Measurements from ENCODE around the gene ATXN7L1. TPM values are rescaled to one million over a fixed set of nuclear protein-coding genes. Genes with fewer than 3 reads are reported as not detected.

ATXN7L1 gene
- total RNA-seq, 3 donors from 2014 or later: 19.7 to 29.5 (median 26.0) TPM

DNA sequence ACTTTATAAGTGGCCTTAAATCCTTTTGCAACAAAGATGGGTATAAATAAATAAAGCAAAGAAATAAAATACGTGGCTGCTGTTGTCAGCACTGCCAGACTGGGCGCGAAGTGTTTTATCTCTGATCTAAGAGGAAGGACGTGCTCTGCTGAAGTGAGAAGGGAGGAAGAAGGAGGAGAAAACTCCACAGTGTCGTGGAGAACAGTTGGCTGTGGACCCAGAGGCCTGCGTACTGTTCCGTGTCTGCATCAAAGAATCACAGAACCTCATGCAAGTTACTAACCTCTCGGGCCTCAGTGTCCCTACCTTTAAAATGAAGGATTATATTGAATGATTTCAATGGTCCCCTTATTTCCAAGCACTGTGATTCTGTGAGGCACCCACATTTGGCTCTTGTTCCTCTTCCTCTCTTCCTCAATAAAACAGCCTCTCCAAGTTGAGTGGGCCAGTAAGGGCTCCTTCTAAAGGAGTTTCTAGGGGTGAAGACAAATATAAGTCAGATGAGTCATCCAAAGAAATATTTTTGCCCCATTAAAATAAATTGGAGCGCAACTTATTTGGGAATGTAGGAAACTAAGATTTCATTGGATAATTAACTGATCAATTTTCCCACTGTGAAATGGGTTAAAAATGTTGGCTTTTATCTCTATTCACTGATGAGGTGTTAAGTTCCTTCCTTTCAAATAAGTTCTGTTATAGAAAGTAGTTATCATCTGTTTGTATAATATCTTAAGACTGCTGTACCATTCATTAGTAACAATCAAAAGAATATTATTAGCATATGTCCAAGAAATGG, 168.2 kb downstream of the ATXN7L1 start:
- H3K4me3 ChIP-seq: no peak overlapping the region
- ATAC-seq (no peak), DNase-seq (peak in 1 of 3 donors; percentile 7)
- intact Hi-C loops (cut with DNase I, micrococcal nuclease): no loop called here
- peaks cover 22% of the 10 kb centered on the region for H3K9me3 ChIP-seq
- no peaks in the 10 kb centered on the region for H3K4me1 ChIP-seq (ENCODE audit: low read depth)
- H3K36me3 ChIP-seq (ENCODE audit: low read depth): no peaks in the 10 kb centered on the region
- TF ChIP-seq CTCF (IDR thresholded peaks at IDR 0.05): no peak

GRCh38 chr7:105707381-105707780, 169.0 kb downstream of the ATXN7L1 start:
- H3K36me3 ChIP-seq (ENCODE audit: low read depth): no peaks in the 10 kb centered on the region
- peaks cover 14% of the 10 kb centered on the region for H3K9me3 ChIP-seq
- H3K4me3 ChIP-seq: no peak overlapping the region
- intact Hi-C loops (cut with DNase I, micrococcal nuclease): no loop called here
- ATAC-seq (no peak), DNase-seq (no peak)
- H3K4me1 ChIP-seq (ENCODE audit: low read depth): no peaks in the 10 kb centered on the region
- no peak for TF ChIP-seq CTCF (IDR thresholded peaks at IDR 0.05)

DNA sequence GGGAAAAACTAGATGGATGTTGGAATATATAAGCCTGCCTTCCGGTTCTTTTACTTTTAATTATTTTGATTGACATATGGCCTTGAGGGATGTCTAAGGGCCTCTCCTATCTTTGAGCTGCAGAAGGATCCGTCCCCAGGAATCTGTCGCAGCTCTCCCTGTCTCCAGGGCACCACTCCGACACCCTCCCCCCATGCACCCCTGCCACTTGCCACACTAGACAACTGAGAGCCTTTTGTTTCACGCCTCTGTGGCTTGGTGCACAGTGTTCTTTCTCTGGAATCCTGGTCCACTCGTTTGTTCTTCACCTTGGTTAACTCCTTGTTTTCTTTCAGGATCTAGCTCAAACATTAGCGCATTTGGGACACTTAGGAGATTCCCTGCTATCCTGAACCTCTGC, 171.0 kb downstream of the ATXN7L1 start:
- Histone ChIP-seq H3K4me1 (ENCODE audit: low read depth) (no peaks in the 10 kb centered on the region), H3K36me3 (ENCODE audit: low read depth) (no peaks in the 10 kb centered on the region), H3K4me3 (no peak overlapping the region), H3K9me3 (no peaks in the 10 kb centered on the region)
- no peak for TF ChIP-seq CTCF (IDR thresholded peaks at IDR 0.05)
- DNase-seq (no peak), ATAC-seq (no peak)
- intact Hi-C loops (cut with DNase I, micrococcal nuclease): no loop called here

DNA sequence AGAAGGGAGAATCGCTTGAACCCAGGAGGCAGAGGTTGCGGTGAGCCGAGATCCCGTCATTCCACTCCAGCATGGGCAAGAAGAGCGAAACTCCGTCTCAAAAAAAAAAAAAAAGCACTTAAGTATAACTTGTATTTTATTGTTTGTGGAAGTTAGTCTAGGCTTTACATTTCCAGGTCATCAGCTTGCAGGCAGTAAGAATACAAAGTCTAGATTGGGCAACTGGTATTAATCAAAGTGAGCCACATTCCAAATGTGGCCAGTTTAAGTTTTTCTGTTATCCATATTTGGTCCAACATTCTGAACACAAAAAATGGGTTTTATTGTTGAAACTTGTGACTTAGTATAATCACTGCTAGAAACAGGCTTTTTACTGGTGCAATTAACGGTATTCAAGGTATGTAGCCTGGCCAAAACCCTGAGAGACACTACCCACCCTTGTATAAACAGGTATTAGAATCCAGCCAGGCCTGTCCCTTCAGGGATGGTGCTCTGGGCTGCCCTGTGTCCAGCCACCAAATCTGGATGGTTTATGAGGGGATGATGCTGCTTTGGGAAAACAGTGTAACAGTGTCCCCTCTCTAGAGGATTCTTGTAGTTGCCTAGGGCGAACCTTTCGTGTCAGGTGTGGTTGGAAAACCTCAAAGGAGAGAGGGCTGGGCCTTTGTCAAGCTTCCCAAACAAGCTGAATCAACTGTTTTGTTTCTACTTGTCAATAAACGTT, 173.0 kb downstream of the ATXN7L1 start:
- ATAC-seq (no peak), DNase-seq (no peak)
- Histone ChIP-seq H3K9me3 (no peaks in the 10 kb centered on the region), H3K4me3 (no peak overlapping the region), H3K4me1 (ENCODE audit: low read depth) (no peaks in the 10 kb centered on the region), H3K36me3 (ENCODE audit: low read depth) (no peaks in the 10 kb centered on the region)
- TF ChIP-seq CTCF (IDR thresholded peaks at IDR 0.05): no peak
- intact Hi-C loops (cut with DNase I, micrococcal nuclease): no loop called here

DNA sequence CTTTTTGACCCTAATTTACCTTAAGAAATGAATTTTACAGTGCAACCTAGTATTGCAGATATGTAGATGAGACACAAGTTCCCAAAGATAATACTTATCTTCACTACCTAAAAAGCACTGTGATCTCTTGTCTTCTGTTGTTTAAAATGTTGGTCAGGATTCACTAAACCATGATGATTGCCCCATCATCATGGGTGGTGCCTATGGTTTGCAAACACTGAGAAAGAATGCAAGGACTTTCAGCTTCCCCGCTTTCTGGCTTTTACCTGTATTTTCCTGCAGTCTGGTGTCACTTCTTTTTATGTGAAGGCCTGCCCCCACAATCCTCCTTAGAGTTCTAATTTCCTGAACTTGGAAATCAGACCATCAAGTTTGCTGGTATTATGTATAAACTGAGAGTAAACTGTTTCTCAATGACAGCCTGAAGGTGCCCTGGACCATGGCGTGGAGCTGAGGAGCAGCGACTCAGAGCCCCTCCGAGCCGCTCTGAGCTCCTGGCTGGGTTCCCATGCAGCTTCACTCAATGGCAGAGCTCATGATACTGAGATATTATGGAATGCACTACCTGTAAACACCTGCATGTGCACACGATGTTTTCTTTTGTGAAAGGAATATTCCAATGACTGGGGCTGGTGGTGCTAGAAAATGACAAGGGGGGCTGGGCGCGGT, 176.7 kb downstream of the ATXN7L1 start:
- DNase-seq (no peak), ATAC-seq (no peak)
- intact Hi-C loops (cut with DNase I, micrococcal nuclease): no loop called here
- H3K9me3 ChIP-seq: peaks cover 5% of the 10 kb centered on the region
- H3K4me3 ChIP-seq: no peak overlapping the region
- no peak for TF ChIP-seq CTCF (IDR thresholded peaks at IDR 0.05)
- no peaks in the 10 kb centered on the region for H3K36me3 ChIP-seq (ENCODE audit: low read depth)
- H3K4me1 ChIP-seq (ENCODE audit: low read depth): no peaks in the 10 kb centered on the region

Data from mucosa of descending colon (tissue), 3 donors.